CD8-positive, alpha-beta memory T cell (primary cell): ENCODE data around the gene UBIAD1. TPM values are rescaled to one million over a fixed set of nuclear protein-coding genes. Genes with fewer than 3 reads are reported as not detected.
A peak's percentile ranks its signal among the peaks of the same experiment; 100 is the strongest.

Source experiments
- CTCF ChIA-PET: fragments of 350-600 bp; sonication (Branson Sonifier 250); formaldehyde crosslinking; loops from one replicate; lab custom pipeline; 2021; ENCODE audit warnings: antibody characterized with exemption; lab: Charles Lee
- POLR2A ChIA-PET: fragments of 350-600 bp; sonication (Branson Sonifier 250); formaldehyde crosslinking; loops from one replicate; lab custom pipeline; 2021; ENCODE audit warnings: antibody characterized with exemption; lab: Charles Lee
- DNase-seq, 5 donors: peaks; one replicate each; pipeline versions ENCODE4 v3.0.0 to v3.0.0-alpha.2; 2020 to 2022; ENCODE audit warnings: mixed read lengths in 1 of 5
- H3K27ac ChIP-seq: one replicate; pipeline ENCODE4 v1.7.0; 2013; ENCODE audit warnings: low read depth, mild to moderate bottlenecking, low read length, moderate library complexity
- H3K27me3 ChIP-seq: 2 replicates; pipeline ENCODE4 v1.7.0; 2013; ENCODE audit warnings: low read length, mild to moderate bottlenecking; ENCODE audit not compliant: insufficient read depth, poor library complexity, severe bottlenecking
- H3K36me3 ChIP-seq: 2 replicates; pipeline ENCODE4 v1.7.0; 2013; ENCODE audit warnings: mild to moderate bottlenecking, low read length, moderate library complexity; ENCODE audit not compliant: insufficient read depth
- H3K4me1 ChIP-seq: 2 replicates; pipeline ENCODE4 v1.7.0; 2013; ENCODE audit warnings: mild to moderate bottlenecking, low read length, moderate library complexity; ENCODE audit not compliant: insufficient read depth
- H3K4me3 ChIP-seq: 2 replicates; pipeline ENCODE4 v1.7.0; 2013; ENCODE audit warnings: mild to moderate bottlenecking, low read length
- H3K9me3 ChIP-seq: 2 replicates; pipeline ENCODE4 v1.7.0; 2013; ENCODE audit warnings: mild to moderate bottlenecking, low read length
- H3K27ac Mint-ChIP-seq, 8 donors: one replicate each; pipeline ENCODE4 v1.8.0; 2020 to 2021; ENCODE audit warnings: mixed read lengths in 8 of 8, mild to moderate bottlenecking in 6 of 8, inconsistent platforms in 3 of 8, moderate library complexity in 3 of 8
- H3K27me3 Mint-ChIP-seq, 2 donors: one replicate each; pipeline ENCODE4 v1.8.0; 2020 to 2021; ENCODE audit warnings: mixed read lengths in 2 of 2, mild to moderate bottlenecking in 1 of 2, moderate library complexity in 1 of 2
- H3K36me3 Mint-ChIP-seq, 3 donors: one replicate each; pipeline ENCODE4 v1.8.0; 2020 to 2021; ENCODE audit warnings: mixed read lengths in 3 of 3, inconsistent platforms in 1 of 3, mild to moderate bottlenecking in 1 of 3
- H3K4me1 Mint-ChIP-seq, 3 donors: one replicate each; pipeline ENCODE4 v1.8.0; 2020 to 2021; ENCODE audit warnings: mixed read lengths in 3 of 3, inconsistent platforms in 1 of 3, mild to moderate bottlenecking in 1 of 3
- H3K4me3 Mint-ChIP-seq, 7 donors: one replicate each; pipeline ENCODE4 v1.8.0; 2020 to 2021; ENCODE audit warnings: mixed read lengths in 7 of 7, mild to moderate bottlenecking in 6 of 7, moderate library complexity in 4 of 7, inconsistent platforms in 2 of 7
- H3K9me3 Mint-ChIP-seq, 5 donors: one replicate each; pipeline ENCODE4 v1.8.0; 2020 to 2022; ENCODE audit warnings: mixed read lengths in 5 of 5, mild to moderate bottlenecking in 3 of 5, moderate library complexity in 2 of 5, inconsistent platforms in 1 of 5
- polyA plus RNA-seq: library from polyadenylated mRNA; unstranded; fragments of 300-500 nt; fragmentation: Illumina TruSeq; gene quantifications from one replicate; pipeline ENCODE4 v1.2.3, GENCODE V29; 2021
- total RNA-seq, 2 experiments: library from RNA; stranded (reverse); gene quantifications; one replicate each; pipeline ENCODE4 v1.2.3, GENCODE V29; 2021

Gene UBIAD1
- total and polyA plus RNA-seq, 3 experiments from 2014 or later, result 31.4 to 41.8 (median 35.7) TPM

DNA sequence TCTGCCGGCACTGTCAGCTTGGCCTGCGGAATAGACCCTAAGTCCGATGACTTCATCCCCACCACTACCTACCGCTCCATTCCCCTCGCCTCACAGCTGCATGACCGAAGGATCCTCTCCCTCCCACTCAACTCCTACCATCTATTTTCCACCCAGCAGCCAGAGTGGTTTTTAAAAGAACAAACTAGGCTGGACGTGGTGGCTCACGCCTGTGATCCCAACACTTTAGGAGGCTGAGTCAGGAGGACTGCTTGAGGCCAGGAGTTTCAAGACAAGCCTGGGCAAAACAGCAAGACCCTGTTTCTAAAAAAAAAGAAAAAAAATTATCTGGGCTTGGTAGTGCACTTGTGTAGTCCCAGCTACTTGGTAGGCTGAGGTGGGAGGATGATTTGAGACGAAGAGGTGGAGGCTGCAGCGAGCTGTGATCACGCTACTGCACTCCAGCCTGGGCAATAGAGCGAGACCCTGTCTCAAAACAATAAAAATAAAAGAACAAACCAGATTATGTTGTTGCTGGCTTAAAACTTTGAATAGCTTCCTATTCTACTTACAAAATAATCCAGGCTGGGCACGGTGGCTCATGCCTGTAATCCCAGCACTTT, 59.0 kb downstream of the UBIAD1 start:
- no peak overlapping the region for H3K4me3 Mint-ChIP-seq
- no peaks in the 10 kb centered on the region for H3K36me3 Mint-ChIP-seq
- Histone ChIP-seq H3K27me3 (no peaks in the 10 kb centered on the region), H3K4me3 (no peak overlapping the region), H3K4me1 (peaks cover 3% of the 10 kb centered on the region), H3K27ac (no peak overlapping the region), H3K9me3 (no peaks in the 10 kb centered on the region), H3K36me3 (no peaks in the 10 kb centered on the region)
- no peak overlapping the region for H3K27ac Mint-ChIP-seq
- no peaks in the 10 kb centered on the region for H3K9me3 Mint-ChIP-seq
- DNase-seq, result no peak
- POLR2A ChIA-PET, result no interaction called here
- no peaks in the 10 kb centered on the region for H3K4me1 Mint-ChIP-seq
- H3K27me3 Mint-ChIP-seq, result peaks cover 5 to 18% of the 10 kb centered on the region in 2 donors
- CTCF ChIA-PET, result interaction anchor here (1.0 to 1.5 kb wide), 2 partner anchors 318 to 387 kb away, joined by 3 read pairs; no protein-coding TSS in a partner anchor

GRCh38 chr1:11333631-11334030, 60.6 kb downstream of the UBIAD1 start:
- no peak overlapping the region for H3K4me3 Mint-ChIP-seq
- ChIA-PET CTCF (no interaction called here), POLR2A (no interaction called here)
- no peak overlapping the region for H3K27ac Mint-ChIP-seq
- H3K4me1 ChIP-seq, result peaks cover 8% of the 10 kb centered on the region
- H3K9me3 ChIP-seq, result no peaks in the 10 kb centered on the region
- H3K36me3 Mint-ChIP-seq, result no peaks in the 10 kb centered on the region
- H3K27ac ChIP-seq, result no peak overlapping the region
- DNase-seq, result no peak
- H3K27me3 Mint-ChIP-seq, result peaks cover 5 to 21% of the 10 kb centered on the region in 2 donors
- no peaks in the 10 kb centered on the region for H3K27me3 ChIP-seq
- no peaks in the 10 kb centered on the region for H3K36me3 ChIP-seq
- peaks cover 0 to 3% (median 2%) of the 10 kb centered on the region in 3 donors for H3K4me1 Mint-ChIP-seq
- no peak overlapping the region for H3K4me3 ChIP-seq
- H3K9me3 Mint-ChIP-seq, result no peaks in the 10 kb centered on the region

- Mint-ChIP-seq H3K27me3 (peaks cover 5 to 23% of the 10 kb centered on the region in 2 donors), H3K27ac (no peak overlapping the region), H3K36me3 (no peaks in the 10 kb centered on the region), H3K9me3 (no peaks in the 10 kb centered on the region), H3K4me1 (peaks cover 0 to 3% (median 2%) of the 10 kb centered on the region in 3 donors), H3K4me3 (no peak overlapping the region)
- peaks cover 8% of the 10 kb centered on the region for H3K4me1 ChIP-seq
- ChIA-PET POLR2A (no interaction called here), CTCF (interaction anchor here (2.3 kb wide), 1 partner anchor 308 kb away, joined by 10 read pairs; no protein-coding TSS in a partner anchor)
- H3K27ac ChIP-seq, result no peak overlapping the region
- no peak for DNase-seq
- H3K36me3 ChIP-seq, result no peaks in the 10 kb centered on the region
- H3K4me3 ChIP-seq, result no peak overlapping the region
- H3K27me3 ChIP-seq, result no peaks in the 10 kb centered on the region
- no peaks in the 10 kb centered on the region for H3K9me3 ChIP-seq
These were observed 61.3 kb downstream of the UBIAD1 start for GRCh38 chr1:11334261-11334804.

GRCh38 chr1:11334821-11335220, 61.8 kb downstream of the UBIAD1 start:
- H3K27me3 ChIP-seq, result no peaks in the 10 kb centered on the region
- H3K27ac ChIP-seq, result no peak overlapping the region
- Mint-ChIP-seq H3K4me1 (peaks cover 0 to 3% (median 2%) of the 10 kb centered on the region in 3 donors), H3K27me3 (peaks cover 8 to 25% of the 10 kb centered on the region in 2 donors), H3K27ac (peak overlapping the region in 1 of 8 donors; percentile 79), H3K9me3 (no peaks in the 10 kb centered on the region), H3K36me3 (no peaks in the 10 kb centered on the region), H3K4me3 (no peak overlapping the region)
- no peaks in the 10 kb centered on the region for H3K9me3 ChIP-seq
- ChIA-PET POLR2A (no interaction called here), CTCF (interaction anchor here (2.3 kb wide), 1 partner anchor 308 kb away, joined by 10 read pairs; no protein-coding TSS in a partner anchor)
- peaks cover 8% of the 10 kb centered on the region for H3K4me1 ChIP-seq
- no peak for DNase-seq
- H3K36me3 ChIP-seq, result no peaks in the 10 kb centered on the region
- no peak overlapping the region for H3K4me3 ChIP-seq

GRCh38 chr1:11335417-11336056, 62.5 kb downstream of the UBIAD1 start:
- Histone ChIP-seq H3K27ac (no peak overlapping the region), H3K27me3 (no peaks in the 10 kb centered on the region), H3K9me3 (no peaks in the 10 kb centered on the region), H3K4me3 (no peak overlapping the region), H3K36me3 (no peaks in the 10 kb centered on the region), H3K4me1 (peaks cover 8% of the 10 kb centered on the region)
- H3K36me3 Mint-ChIP-seq, result no peaks in the 10 kb centered on the region
- no peaks in the 10 kb centered on the region for H3K9me3 Mint-ChIP-seq
- H3K27ac Mint-ChIP-seq, result peak overlapping the region in 2 of 8 donors; percentile 26 to 92
- H3K4me3 Mint-ChIP-seq, result no peak overlapping the region
- peaks cover 12 to 29% of the 10 kb centered on the region in 2 donors for H3K27me3 Mint-ChIP-seq
- peak in 1 of 5 donors; percentile 4 for DNase-seq
- ChIA-PET POLR2A (no interaction called here), CTCF (interaction anchor here (1.0 to 2.3 kb wide), 3 partner anchors 28 to 307 kb away, joined by 3 to 10 read pairs (median 4); no protein-coding TSS in a partner anchor)
- H3K4me1 Mint-ChIP-seq, result peaks cover 0 to 3% (median 2%) of the 10 kb centered on the region in 3 donors

- Mint-ChIP-seq H3K27ac (no peak overlapping the region), H3K4me3 (no peak overlapping the region), H3K4me1 (peaks cover 0 to 3% (median 2%) of the 10 kb centered on the region in 3 donors), H3K27me3 (peaks cover 10 to 31% of the 10 kb centered on the region in 2 donors), H3K36me3 (no peaks in the 10 kb centered on the region), H3K9me3 (no peaks in the 10 kb centered on the region)
- Histone ChIP-seq H3K4me3 (no peak overlapping the region), H3K9me3 (no peaks in the 10 kb centered on the region), H3K4me1 (peaks cover 8% of the 10 kb centered on the region), H3K27ac (no peak overlapping the region), H3K27me3 (no peaks in the 10 kb centered on the region), H3K36me3 (no peaks in the 10 kb centered on the region)
- ChIA-PET CTCF (interaction anchor here (1.2 kb wide), 2 partner anchors 300 to 304 kb away, joined by 4 read pairs; no protein-coding TSS in a partner anchor), POLR2A (no interaction called here)
- DNase-seq, result peak; percentile 43 to 74 (median 58)
These were observed 64.6 kb downstream of the UBIAD1 start for GRCh38 chr1:11337580-11338073.
